ENCODE measurements around the gene ARHGAP27.
"Not testable (repeated sequence)": the region's sequence is repeated elsewhere in the genome, so short reads cannot be mapped to it uniquely, and the experiment has no call there.

The ARHGAP27 gene

DNA sequence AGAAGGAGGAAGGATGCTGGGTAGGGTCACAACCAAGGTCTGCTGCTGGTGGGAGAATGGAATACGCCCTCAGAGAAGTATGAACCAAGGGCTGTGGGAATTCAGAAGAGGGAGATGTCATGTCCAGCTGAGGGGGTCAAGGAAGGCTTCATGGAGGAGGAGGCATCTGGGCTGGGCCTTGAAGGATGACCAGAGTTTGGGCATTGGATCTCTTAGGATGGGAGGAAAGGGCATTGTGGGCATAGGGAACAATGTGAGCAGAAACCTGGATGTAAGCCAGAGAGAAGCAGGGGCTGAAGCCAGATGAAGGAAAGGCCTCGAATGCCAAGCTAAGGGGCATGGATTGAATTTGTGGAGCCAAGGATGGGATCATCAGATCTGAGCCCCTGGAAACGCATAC lies 66.6 kb downstream of the ARHGAP27 start:
- DNase-seq (ENCODE audit: low read depth in 2 of 2), result no peak

DNA sequence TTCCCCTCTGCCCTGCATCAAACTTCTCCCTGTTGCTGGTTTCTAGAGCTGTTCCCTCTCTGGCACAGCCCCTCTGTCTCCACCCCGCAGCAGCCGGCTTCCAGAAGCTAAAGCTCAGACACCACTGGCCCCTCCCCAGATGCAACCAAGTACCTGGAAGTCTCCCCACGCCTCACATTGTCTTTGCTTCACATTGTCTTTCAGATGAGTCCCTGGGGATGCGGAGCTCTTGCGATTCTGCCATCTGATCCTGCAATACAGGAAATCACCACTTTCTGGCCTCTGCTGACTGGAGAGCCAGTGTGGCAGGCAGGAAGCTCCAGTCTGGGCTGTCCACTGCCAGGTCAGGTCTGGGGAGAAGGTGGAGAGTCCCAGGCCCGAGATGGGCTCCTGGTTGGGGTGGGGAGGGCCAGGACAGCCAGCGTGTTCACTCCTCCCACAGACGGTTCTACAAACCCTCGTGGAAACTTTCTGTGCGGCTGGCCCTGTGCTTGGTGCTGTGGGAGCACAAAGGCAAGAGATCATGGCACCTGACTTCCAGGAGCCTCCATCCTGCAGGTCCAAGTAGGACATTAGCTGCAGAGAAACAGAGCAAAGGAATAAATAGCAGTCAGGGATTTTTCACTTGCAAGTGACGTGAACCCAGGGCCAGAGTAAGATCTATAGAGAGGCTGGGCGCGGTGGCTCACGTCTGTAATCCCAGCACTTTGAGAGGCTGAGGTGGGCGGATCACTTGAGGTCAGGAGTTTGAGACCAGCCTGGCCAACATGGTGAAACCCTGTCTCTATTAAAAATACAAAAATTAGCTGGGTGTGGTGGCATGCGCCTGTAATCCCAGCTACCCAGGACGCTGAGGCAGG lies 67.9 kb downstream of the ARHGAP27 start:
- no peak for DNase-seq (ENCODE audit: low read depth in 2 of 2)

DNA sequence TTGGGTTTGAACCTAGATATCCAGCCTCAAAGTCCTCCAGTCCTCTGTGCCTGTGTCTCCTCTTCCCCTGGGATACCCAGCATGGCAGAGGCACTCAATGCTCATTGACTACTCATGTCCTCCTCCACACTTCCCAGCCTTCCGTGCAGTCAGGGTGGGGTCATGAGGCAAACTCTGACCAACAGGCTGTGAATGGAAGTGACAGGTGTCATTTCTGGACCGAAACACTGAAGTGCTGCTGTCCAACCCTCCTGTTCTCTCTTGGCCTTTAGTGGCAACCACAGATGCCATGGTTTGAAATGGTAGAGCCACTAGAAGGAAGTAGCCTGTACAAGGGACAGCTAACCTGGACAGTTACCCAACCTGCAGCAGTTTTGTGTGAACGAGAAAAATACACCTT lies 69.2 kb downstream of the ARHGAP27 start:
- no peak for DNase-seq (ENCODE audit: low read depth in 2 of 2)

DNA sequence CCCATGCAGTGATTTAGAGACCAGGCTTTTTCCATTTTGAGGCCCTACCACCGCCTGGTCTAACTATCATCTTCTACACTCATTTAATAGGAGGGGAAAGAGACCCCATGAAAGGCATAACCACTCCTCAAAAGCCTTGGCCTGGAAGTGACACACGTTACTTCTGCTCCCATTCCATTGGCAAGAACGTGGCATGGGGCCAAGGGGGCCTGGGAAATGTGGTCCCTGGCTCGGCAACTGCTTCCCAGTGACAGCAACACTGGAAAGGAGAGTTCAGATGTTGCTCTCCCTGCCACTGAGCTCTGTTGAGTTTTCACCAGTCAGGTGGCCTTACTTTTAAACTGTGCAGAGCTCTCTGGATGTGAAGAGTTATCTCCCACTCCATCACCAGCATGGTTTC lies 70.7 kb downstream of the ARHGAP27 start:
- DNase-seq (ENCODE audit: low read depth in 2 of 2), result no peak

DNA sequence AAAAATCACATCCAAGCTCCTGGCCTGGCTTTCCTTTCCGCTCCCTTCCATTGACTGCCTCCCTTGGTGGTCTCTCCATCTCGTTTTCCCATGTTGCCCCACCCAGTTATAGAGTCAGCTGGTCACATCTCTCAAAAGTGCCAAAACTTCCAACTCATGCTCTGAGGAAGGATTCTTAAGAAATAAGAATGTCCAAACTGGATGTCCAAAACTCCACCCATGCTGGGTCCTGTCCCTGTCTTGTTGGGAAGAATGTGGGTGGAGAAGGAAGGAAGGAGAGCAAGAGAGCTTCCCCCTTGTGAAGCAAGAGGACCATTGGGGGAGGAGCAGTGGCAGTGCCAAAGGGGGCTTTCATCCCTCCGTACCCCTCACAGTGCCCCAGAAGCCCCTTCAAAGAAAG lies 71.2 kb downstream of the ARHGAP27 start:
- DNase-seq (ENCODE audit: low read depth in 2 of 2), result no peak

DNA sequence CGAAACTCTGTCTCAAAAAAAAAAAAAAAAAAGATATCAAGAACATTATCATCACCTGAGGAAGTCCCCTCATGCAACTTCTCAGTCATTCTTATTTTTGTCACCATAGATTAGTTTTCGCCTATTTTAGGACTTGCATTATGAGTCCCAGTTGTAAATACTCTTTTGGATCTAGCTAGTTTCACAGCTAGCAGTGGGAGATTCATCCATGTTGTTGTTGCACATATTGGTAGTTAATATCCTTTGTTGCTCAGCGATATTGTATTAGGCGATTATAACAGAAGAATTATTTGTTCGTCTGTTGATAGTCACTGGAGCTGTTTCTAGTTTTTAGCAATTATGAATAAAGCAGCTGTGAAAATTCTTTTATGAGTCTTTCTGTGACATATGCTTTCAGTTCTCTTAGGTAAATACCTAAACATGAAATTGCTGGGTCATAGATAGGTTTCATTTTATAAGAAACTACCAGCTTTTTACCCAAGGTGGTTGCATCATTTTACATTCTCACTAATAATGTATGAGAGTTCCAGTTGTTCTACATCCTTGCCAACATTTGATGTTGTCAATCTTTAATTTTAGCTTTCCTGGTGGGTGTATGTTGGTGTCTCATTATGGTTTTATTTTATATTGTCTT lies 75.2 kb downstream of the ARHGAP27 start:
- no peak for DNase-seq (ENCODE audit: low read depth in 2 of 2)

DNA sequence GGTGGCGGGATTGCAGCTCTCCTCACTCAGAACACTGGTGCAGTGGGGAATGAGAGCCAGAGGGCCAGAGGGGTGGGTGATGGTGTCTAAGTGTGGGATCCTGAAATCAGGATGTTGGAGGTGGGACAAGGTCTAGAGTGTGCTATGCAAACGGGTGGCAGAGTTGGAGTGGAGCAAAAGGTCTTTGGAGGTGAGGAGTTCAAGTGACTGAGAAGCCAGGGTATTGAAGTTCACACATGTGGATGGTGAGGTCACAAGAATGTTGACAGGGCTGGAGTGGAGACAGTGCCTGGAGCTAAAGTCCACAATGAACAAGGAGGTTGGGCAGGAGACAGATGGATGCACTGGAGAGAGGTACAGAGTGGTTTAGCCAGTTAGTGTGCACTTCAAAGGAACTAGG lies 77.6 kb downstream of the ARHGAP27 start:
- no peak for DNase-seq (ENCODE audit: low read depth in 2 of 2)

DNA sequence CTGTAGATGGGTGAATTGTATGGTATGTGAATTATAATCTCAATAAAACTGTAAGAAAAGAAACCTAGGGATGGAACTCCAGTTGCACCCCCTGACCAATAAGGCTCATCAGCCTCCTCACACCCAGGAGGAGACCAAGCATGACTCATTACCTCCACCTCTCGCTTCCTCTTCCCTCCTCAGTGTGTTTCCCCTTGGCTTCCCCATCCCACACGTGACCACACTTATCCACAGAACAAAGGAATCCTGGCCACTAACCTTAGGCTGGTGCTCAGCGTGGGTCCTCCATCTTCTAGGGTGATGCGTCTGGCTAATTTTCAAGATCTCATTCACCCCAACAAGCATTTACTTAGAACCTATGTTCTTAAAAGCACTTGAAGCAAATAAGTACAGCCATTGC lies 79.6 kb downstream of the ARHGAP27 start:
- DNase-seq (ENCODE audit: low read depth in 2 of 2), result peak in 1 of 2 donors; percentile 33

DNA sequence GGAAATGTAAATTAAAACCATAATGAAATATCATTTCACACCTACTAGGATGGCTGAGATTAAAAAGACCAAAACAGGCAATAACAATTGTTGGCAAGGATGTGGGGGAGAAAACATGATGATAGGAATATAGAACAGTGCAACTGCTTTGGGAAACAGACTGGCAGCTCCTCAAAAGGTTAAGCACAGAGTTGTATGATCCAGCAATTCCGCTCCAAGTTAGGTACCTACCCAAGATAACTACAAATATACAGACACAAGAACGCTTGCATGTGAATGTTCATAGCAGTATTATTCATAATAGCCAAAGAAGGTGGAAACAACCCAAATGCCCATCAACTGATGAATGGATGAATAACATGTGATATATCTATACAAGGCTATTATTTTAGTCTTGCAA lies 80.8 kb downstream of the ARHGAP27 start:
- no peak for DNase-seq (ENCODE audit: low read depth in 2 of 2)

DNA sequence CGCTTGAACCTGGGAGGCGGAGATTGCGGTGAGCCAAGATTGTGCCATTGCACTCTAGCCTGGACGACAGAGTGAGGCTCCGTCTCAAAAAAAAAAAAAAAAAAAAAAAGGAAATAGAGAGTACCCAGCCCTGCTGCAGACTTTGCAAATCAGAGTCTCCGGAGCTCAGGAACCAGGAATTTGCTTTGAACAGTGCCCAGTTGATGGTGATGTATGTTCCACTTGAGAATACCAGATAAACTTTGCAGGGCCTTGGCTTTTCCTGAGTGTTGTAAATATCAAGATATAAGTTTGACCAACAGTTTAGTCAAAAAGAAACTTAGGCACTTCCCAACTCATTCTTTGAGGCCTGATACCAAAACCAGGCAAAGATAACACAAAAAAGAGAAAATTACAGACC lies 85.2 kb downstream of the ARHGAP27 start:
- no peak for DNase-seq (ENCODE audit: low read depth in 2 of 2)

DNA sequence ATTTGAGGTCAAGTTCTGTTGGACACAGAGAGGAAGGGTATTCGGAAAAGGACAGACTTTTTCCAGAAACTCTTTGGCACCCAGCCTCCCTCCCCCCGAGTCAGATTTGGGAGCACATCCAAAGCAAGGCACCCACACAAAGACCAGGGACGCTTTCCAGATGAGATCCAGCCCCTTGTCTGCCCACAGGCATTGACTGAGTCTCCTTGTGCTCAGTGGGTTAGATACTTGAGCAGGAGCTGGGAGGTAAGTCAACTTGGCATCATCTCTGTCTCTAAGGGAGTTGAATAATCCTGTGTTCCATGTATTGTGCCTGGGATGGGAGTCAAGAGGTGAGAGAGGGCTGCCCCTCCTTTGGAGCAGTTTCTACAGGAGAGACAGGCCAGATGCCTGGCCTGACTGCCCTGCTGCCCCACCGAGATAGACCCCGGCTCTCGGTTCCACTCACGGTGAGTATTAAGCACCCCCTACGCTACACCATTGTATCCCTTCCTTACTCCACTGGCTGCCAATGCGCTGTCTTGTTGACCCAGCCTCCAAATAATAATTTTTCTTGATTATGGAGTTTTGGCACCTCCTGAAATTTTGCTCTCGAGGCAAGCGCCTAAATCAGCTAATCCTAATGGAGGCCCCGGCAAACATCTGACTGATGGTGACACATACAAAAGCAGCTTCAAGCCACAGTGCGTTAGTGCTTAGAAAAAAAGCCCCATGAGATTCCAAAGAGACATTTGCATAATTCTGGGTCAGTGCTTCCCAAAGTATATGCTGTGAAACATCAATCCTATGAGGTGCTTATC lies 86.3 kb downstream of the ARHGAP27 start:
- no peak for DNase-seq (ENCODE audit: low read depth in 2 of 2)

DNA sequence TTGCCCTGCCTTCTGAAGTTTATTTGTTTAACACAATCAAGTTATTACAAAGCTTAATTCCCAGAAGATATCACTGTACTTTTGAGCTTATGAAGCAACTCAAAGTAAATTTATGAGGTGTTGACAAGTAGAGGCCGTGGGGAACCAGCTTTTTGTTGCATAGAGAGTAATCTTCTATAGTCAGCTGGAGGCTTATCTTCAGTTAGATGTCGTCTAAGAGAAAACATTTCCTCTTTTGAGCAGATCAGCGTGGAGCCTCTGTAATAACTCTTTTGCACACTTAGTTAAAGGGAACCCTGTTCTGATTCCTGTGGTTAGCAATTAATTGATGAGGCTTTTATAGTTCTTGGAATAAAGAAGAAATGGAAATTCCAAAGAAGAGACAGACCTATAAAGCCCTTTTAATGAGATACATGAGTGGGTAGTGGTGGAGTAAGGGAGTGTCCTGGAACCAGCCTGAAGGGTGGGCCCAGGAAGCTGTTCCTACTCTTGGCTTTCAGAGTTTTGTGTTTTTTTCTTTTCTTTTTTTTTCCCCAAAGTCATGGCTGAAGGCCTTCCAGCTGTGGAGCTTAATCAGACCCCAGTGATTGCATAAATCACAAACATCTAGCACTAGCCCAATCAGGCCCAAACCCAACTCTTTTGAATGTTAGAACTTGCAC lies 87.0 kb downstream of the ARHGAP27 start:
- no peak for DNase-seq (ENCODE audit: low read depth in 2 of 2)

DNA sequence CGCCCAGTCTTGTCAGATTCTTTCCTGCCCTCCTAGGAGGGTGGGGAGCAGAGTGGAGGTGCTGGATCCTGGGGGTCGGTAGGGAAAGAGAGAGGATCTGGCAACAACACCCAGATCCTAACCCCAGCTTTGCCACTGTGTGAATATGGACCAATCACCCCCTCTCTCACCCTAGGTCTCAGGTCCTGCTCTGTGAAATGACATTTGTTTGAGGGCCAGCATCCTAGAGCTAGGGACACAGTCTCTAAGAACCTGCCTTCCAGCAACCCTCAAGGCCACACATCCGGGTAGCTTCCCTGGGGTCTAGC lies 87.5 kb downstream of the ARHGAP27 start:
- no peak for DNase-seq (ENCODE audit: low read depth in 2 of 2)

DNA sequence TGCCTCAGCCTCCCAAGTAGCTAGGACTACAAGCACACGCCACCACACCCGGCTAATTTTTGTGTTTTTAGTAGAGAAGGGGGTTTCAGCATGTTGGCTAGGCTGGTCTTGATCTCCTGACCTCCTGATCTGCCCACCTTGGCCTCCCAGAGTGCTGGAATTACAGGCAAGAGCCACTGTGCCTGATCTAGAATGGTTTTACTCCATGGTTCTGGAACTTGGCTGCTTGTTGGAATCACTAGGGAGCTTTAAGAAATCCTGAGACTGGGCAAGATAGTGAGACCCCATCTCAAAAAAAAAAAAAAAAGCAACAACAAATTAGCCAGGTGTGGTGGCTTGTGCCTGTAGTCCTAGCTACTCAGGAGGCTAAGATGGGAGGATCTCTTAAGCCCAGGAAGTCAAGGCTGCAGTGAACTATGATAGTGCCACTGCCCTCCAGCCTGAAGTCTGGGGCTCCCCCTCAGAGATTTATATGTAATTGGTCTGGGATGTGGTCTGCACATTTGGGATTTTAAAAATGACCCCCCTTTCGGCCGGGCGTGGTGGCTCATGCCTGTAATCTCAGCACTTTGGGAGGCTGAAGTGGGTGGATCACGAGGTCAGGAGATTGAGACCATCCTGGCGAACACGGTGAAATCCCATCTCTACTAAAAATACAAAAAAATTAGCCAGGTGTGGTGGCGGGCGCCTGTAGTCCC lies 88.6 kb downstream of the ARHGAP27 start:
- not testable (repeated sequence) for DNase-seq (ENCODE audit: low read depth in 2 of 2)

Measured in stimulated activated CD8-positive, alpha-beta memory T cell treated with anti-CD3 and anti-CD28 coated beads, Interleukin-15, amount 100 ng/mL, for 4 hours (primary cell).